K562 (cell line): ENCODE data around the gene DTX4. TPM values are rescaled to one million over a fixed set of nuclear protein-coding genes. Genes with fewer than 3 reads are reported as not detected.

ENCODE experiments used
- ATAC-seq: fragments of 200-7000 bp; cut with Tn5 transposase; 3 replicates; pipeline ENCODE4 v1.9.1; 2020; ENCODE audit warnings: moderate library complexity
- BruUV-seq: library from RNA; stranded (reverse); fragments of 400-500 nt; replicated peaks from 2 replicates; lab custom pipeline; 2021; lab: Mats Ljungman, UMichigan
- CTCF ChIA-PET: fragments of 300-600 bp; formaldehyde crosslinking; extraction: SDS; loops from one replicate; lab custom pipeline; 2021; ENCODE audit warnings: low intra/inter-chr PET ratio; lab: Yijun Ruan, JAX
- POLR2A ChIA-PET: fragments of 300-600, 350-650 bp; sonication (Branson Sonifier 250); formaldehyde crosslinking; extraction: SDS; loops from one replicate; lab custom pipeline; 2021; ENCODE audit warnings: antibody characterized with exemption, inconsistent platforms; lab: Yijun Ruan, JAX
- DNase-seq, 4 experiments: peaks; one replicate each; pipeline versions ENCODE4 v3.0.0 to v3.0.0-alpha.2; 2011 to 2018; ENCODE audit warnings: low spot score in 3 of 4, mixed read lengths in 3 of 4; ENCODE audit errors: extremely low read depth in 1 of 4
- FAIRE-seq: peaks from 2 replicates; lab custom pipeline; 2011; peaks lifted over from hg19 to GRCh38; lab: Jason Lieb, UNC
- H2AFZ ChIP-seq: 2 replicates; pipeline ENCODE4 v1.6.0; 2011; ENCODE audit warnings: low read depth, low read length, control low read depth, inconsistent platforms
- H3K27ac ChIP-seq: fragments of 200-600 bp; 3 replicates; pipeline ENCODE4 v1.8.0; 2011; ENCODE audit warnings: low read depth, mild to moderate bottlenecking, control low read depth, inconsistent platforms, low read length, moderate library complexity, mixed read lengths; ENCODE audit errors: extremely low read depth
- H3K27me3 ChIP-seq, 2 experiments: fragments of 300-600 bp in 1 of 2; 2 replicates in 1 of 2; 3 replicates in 1 of 2; pipeline versions ENCODE4 v1.6.0 to v1.8.0; 2011; ENCODE audit warnings: inconsistent platforms in 2 of 2, low read length in 2 of 2, mild to moderate bottlenecking in 1 of 2, mixed read lengths in 1 of 2, moderate library complexity in 1 of 2; ENCODE audit not compliant: control insufficient read depth in 2 of 2, insufficient read depth in 2 of 2
- H3K36me3 ChIP-seq: fragments of 300-600 bp; 3 replicates; pipeline ENCODE4 v1.8.0; 2011; ENCODE audit warnings: mild to moderate bottlenecking, low read length, inconsistent platforms; ENCODE audit not compliant: control insufficient read depth, insufficient read depth
- H3K4me1 ChIP-seq, 2 experiments: fragments of 200-600 bp in 1 of 2; replicated peaks in 1 of 2; 2 replicates in 1 of 2; 3 replicates in 1 of 2; pipeline versions ENCODE4 v1.5.1 to v1.8.0; 2011; ENCODE audit warnings: inconsistent platforms in 2 of 2, low read length in 2 of 2, mild to moderate bottlenecking in 1 of 2, mixed read lengths in 1 of 2, moderate library complexity in 1 of 2; ENCODE audit not compliant: control insufficient read depth in 2 of 2, insufficient read depth in 2 of 2
- H3K4me2 ChIP-seq: 2 replicates; pipeline ENCODE4 v1.6.1; 2011; ENCODE audit warnings: low read length, control low read depth, inconsistent platforms, mixed read lengths; ENCODE audit not compliant: insufficient read depth
- H3K4me3 ChIP-seq: fragments of 200-600 bp; sonication (generic), shearing (Covaris generic); 2 replicates; pipeline ENCODE4 v1.5.1; 2016; ENCODE audit warnings: control low read depth, inconsistent platforms
- H3K79me2 ChIP-seq: fragments of 200-600 bp; 3 replicates; pipeline ENCODE4 v1.8.0; 2011; ENCODE audit warnings: low read length, inconsistent platforms; ENCODE audit not compliant: control insufficient read depth, insufficient read depth
- H3K9ac ChIP-seq, 2 experiments: 2 replicates each; pipeline versions ENCODE4 v1.6.0 to v1.6.1; 2011; ENCODE audit warnings: low read depth in 2 of 2, low read length in 2 of 2, control low read depth in 1 of 2, inconsistent platforms in 1 of 2, mild to moderate bottlenecking in 1 of 2, mixed read lengths in 1 of 2; ENCODE audit not compliant: insufficient read depth in 1 of 2
- H3K9me1 ChIP-seq: one replicate; pipeline ENCODE4 v1.6.0; 2011; ENCODE audit warnings: inconsistent platforms, mild to moderate bottlenecking, low read length, moderate library complexity; ENCODE audit not compliant: control insufficient read depth, insufficient read depth
- H3K9me3 ChIP-seq: replicated peaks from 2 replicates; pipeline ENCODE4 v1.5.1; 2011; ENCODE audit warnings: low read depth, low read length, inconsistent platforms; ENCODE audit not compliant: control insufficient read depth, insufficient read depth
- H4K20me1 ChIP-seq: replicated peaks from 2 replicates; pipeline ENCODE4 v1.6.1; 2011; ENCODE audit warnings: low read length, inconsistent platforms, mixed read lengths; ENCODE audit not compliant: control insufficient read depth, insufficient read depth
- ARID2 ChIP-seq: fragments of 450-650 bp; IDR thresholded peaks from 2 replicates; pipeline ENCODE4 v1.6.1; 2017; ENCODE audit warnings: antibody characterized with exemption, mild to moderate bottlenecking
- CEBPZ ChIP-seq: fragments of 150-350 bp; IDR thresholded peaks from 2 replicates; pipeline ENCODE4 v1.6.1; 2014; ENCODE audit warnings: low read depth, mild to moderate bottlenecking, low read length, borderline replicate concordance
- CTBP1 ChIP-seq: fragments of 450-650 bp; IDR thresholded peaks from 2 replicates; pipeline ENCODE4 v1.6.1; 2016; ENCODE audit warnings: borderline replicate concordance
- ETV6 ChIP-seq, 3 experiments: fragments of 150-350 bp in 1 of 3; sonication (generic) in 1 of 3; formaldehyde crosslinking in 1 of 3; IDR thresholded peaks; 2 replicates each; pipeline versions ENCODE4 v1.6.1 to v1.8.0; 2014 to 2022; ENCODE audit warnings: borderline replicate concordance in 2 of 3, low read depth in 2 of 3, antibody characterized with exemption in 1 of 3, low read length in 1 of 3, mild to moderate bottlenecking in 1 of 3, missing genetic modification reagents in 1 of 3
- KAT7 ChIP-seq: sonication (generic); formaldehyde crosslinking; IDR thresholded peaks from 2 replicates; pipeline ENCODE4 v1.8.0; 2022; ENCODE audit warnings: missing genetic modification reagents, mild to moderate bottlenecking, borderline replicate concordance
- MAZ ChIP-seq, 2 experiments: fragments of 450-650 bp in 1 of 2; sonication (generic) in 1 of 2; formaldehyde crosslinking; IDR thresholded peaks in 1 of 2; conservative IDR thresholded peaks in 1 of 2; 2 replicates each; pipeline versions ENCODE4 v1.4.0 to v1.5.0; 2020; ENCODE audit warnings: mild to moderate bottlenecking in 1 of 2, missing genetic modification reagents in 1 of 2
- MYBL2 ChIP-seq, 2 experiments: fragments of 450-650 bp in 1 of 2; sonication (generic) in 1 of 2; formaldehyde crosslinking in 1 of 2; IDR thresholded peaks; 2 replicates each; pipeline versions ENCODE4 v1.6.1 to v1.8.1; 2017 to 2022; ENCODE audit warnings: borderline replicate concordance in 1 of 2, inconsistent platforms in 1 of 2, low read depth in 1 of 2, mild to moderate bottlenecking in 1 of 2, missing genetic modification reagents in 1 of 2, moderate library complexity in 1 of 2
- SAFB ChIP-seq: fragments of 200-400 bp; formaldehyde crosslinking; IDR thresholded peaks from 2 replicates; pipeline ENCODE4 v1.6.1; 2017; ENCODE audit warnings: low read depth, low read length, borderline replicate concordance
- SMARCA4 ChIP-seq: fragments of 450-650 bp; IDR thresholded peaks from 2 replicates; pipeline ENCODE4 v1.6.1; 2016
- SMARCC2 ChIP-seq: fragments of 450-650 bp; IDR thresholded peaks from 2 replicates; pipeline ENCODE4 v1.6.1; 2017; ENCODE audit warnings: antibody characterized with exemption, moderate library complexity, mild to moderate bottlenecking, low read depth
- SRSF3 ChIP-seq: fragments of 200-400 bp; formaldehyde crosslinking; IDR thresholded peaks from 2 replicates; pipeline ENCODE4 v1.6.1; 2016; ENCODE audit warnings: mild to moderate bottlenecking, low read length, moderate library complexity; ENCODE audit not compliant: insufficient read depth
- ZBTB34 ChIP-seq: fragments of 250-450 bp; sonication (Bioruptor Pico); IDR thresholded peaks from 2 replicates; pipeline ENCODE4 v1.8.0; 2021; ENCODE audit warnings: mild to moderate bottlenecking, moderate library complexity
- ZBTB7A ChIP-seq: IDR thresholded peaks from 2 replicates; pipeline ENCODE4 v1.6.1; 2011; ENCODE audit warnings: low read depth, mild to moderate bottlenecking, low read length, moderate library complexity, borderline replicate concordance; ENCODE audit not compliant: control insufficient read depth
- ZNF347 ChIP-seq: fragments of 450-650 bp; formaldehyde crosslinking; IDR thresholded peaks from 2 replicates; pipeline ENCODE4 v1.4.0; 2020; ENCODE audit warnings: low read depth, mild to moderate bottlenecking, moderate library complexity
- ZNF655 ChIP-seq: fragments of 250-450 bp; sonication (Bioruptor Pico); IDR thresholded peaks from 2 replicates; pipeline ENCODE4 v1.5.0; 2021
- ZNF699 ChIP-seq: fragments of 250-450 bp; sonication (Bioruptor Pico); IDR thresholded peaks from 2 replicates; pipeline ENCODE4 v1.8.0; 2021; ENCODE audit warnings: mild to moderate bottlenecking, moderate library complexity; ENCODE audit not compliant: insufficient replicate concordance
- WGBS: fragments of 100-300 bp; shearing (Covaris generic); methylation state at CpG from one replicate; pipeline ENCODE4 v1.1.6; 2016; ENCODE audit warnings: low coverage, mixed read lengths; ENCODE audit not compliant: insufficient coverage; ENCODE audit errors: missing lambda C conversion rate; 5-methylcytosine and 5-hydroxymethylcytosine counted together
- in situ Hi-C: fragments of 300-500 bp; cut with MboI; formaldehyde crosslinking; loops from 4 replicates; pipeline ENCODE4 v1.15.0; 2018; ENCODE audit warnings: inconsistent platforms, mixed read lengths
- intact Hi-C: fragments of 100-400 bp; cut with micrococcal nuclease; formaldehyde crosslinking; loops from 2 replicates; pipeline ENCODE4 v1.14.2; 2022
- polyA plus RNA-seq, 8 experiments: library from polyadenylated mRNA; depleted of rRNA in 4 of 8; stranded (reverse) in 5 of 8; unstranded in 3 of 8; fragments of >200 nt; fragmentation: Nextera tagmentation in 2 of 8; fragmentation: Illumina TruSeq in 1 of 8; extraction: Ambion mirVana in 2 of 8; extraction: Trizol in 1 of 8; gene quantifications; 2 replicates each; pipeline versions ENCODE4 v1.2.1 to v1.2.3, GENCODE V29; 2011 to 2014; ENCODE audit warnings: inconsistent platforms in 1 of 8, missing spikeins in 1 of 8
- total RNA-seq, 7 experiments: library from RNA; depleted of rRNA in 6 of 7; stranded (reverse); fragments of >200 nt in 6 of 7; fragmentation: Illumina TruSeq in 2 of 7; extraction: Trizol in 2 of 7; gene quantifications; 2 replicates each; pipeline versions ENCODE4 v1.2.1 to v1.2.3, GENCODE V29; 2011 to 2021; ENCODE audit warnings: low replicate concordance in 1 of 7

DTX4 gene
- total and polyA plus RNA-seq, 9 of the 15 experiments (the other 6 are each of a cell fraction or from before 2014, with no cell fraction given) = 0.03 to 0.47 (median 0.04) TPM; not detected in 4

DNA sequence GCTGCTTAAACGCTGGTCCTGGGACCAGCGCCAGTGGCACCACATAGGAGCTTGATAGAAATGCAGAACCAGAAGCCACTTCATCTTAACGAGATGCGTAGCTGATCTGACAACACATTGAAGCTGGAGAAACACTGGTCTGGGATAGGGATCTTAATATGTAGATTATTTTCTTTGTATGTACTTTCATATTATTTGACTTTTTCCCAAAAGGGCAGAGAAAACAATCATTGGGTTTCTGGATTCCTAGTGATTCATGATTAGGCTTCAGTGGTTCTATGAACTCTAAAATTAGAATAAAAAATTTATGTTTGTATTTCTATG, 28.5 kb downstream of the DTX4 start:
- Histone ChIP-seq H3K79me2 (no peaks in the 10 kb centered on the region), H3K4me2 (no peak overlapping the region), H3K27ac (no peak overlapping the region), H3K4me3 (no peak overlapping the region), H3K9ac (no peak overlapping the region), H3K4me1 (peaks cover 0 to 2% of the 10 kb centered on the region in 2 experiments; a peak in 1 of 5 replicates), H2AFZ (no peak overlapping the region), H3K36me3 (no peaks in the 10 kb centered on the region), H3K9me1 (no peaks in the 10 kb centered on the region), H3K9me3 (no peaks in the 10 kb centered on the region), H4K20me1 (no peaks in the 10 kb centered on the region), H3K27me3 (peaks cover 10 to 20% of the 10 kb centered on the region in 2 experiments)
- ATAC-seq (no peak), DNase-seq (no peak), FAIRE-seq (no peak)
- intact Hi-C loops = no loop called here
- ChIA-PET POLR2A (no interaction called here), CTCF (no interaction called here)
- in situ Hi-C loops = no loop called here
- WGBS = 22% methylated on average over 3 of the region's 4 CpGs
- no TSS peak for BruUV-seq
- TF ChIP-seq CTBP1 = no peak
- no peak for TF ChIP-seq SRSF3
- no peak for TF ChIP-seq ZBTB7A
- TF ChIP-seq ARID2 = no peak
- no peak for TF ChIP-seq KAT7 (CRISPR knock-in tag)
- TF ChIP-seq SMARCC2 = no peak
- TF ChIP-seq ZNF655 = no peak
- no peak for TF ChIP-seq SAFB
- no peak for TF ChIP-seq MYBL2 (IDR thresholded peaks at IDR 0.05; ENCODE audit: low read depth)
- TF ChIP-seq MYBL2 (CRISPR knock-in tag; IDR thresholded peaks at IDR 0.05; ENCODE audit: borderline replicate concordance) = no peak
- TF ChIP-seq ZNF347 (CRISPR knock-in tag) = no peak
- no peak for TF ChIP-seq SMARCA4
- no peak for TF ChIP-seq ZBTB34 (CRISPR knock-in tag)
- no peak for TF ChIP-seq ETV6 (IDR thresholded peaks at IDR 0.05; ENCODE audit: borderline replicate concordance in 1 of 2, low read depth in 2 of 2, low read length in 1 of 2)
- no peak for TF ChIP-seq ETV6 (CRISPR knock-in tag; IDR thresholded peaks at IDR 0.05; ENCODE audit: borderline replicate concordance)
- TF ChIP-seq CEBPZ = no peak
- TF ChIP-seq ZNF699 (CRISPR knock-in tag) = no peak
- TF ChIP-seq MAZ (CRISPR knock-in tag; conservative IDR thresholded peaks at IDR 0.05 in 1 of 2, IDR thresholded peaks at IDR 0.05 in 1 of 2) = no peak
